Astrocyte of the hippocampus (primary cell): ENCODE data around the gene TMUB1.
"Not testable (repeated sequence)": the region's sequence is repeated elsewhere in the genome, so short reads cannot be mapped to it uniquely, and the experiment has no call there.

Experiments used
- DNase-seq: peaks from one replicate; pipeline ENCODE4 v3.0.0; 2011; ENCODE audit warnings: low read depth, low spot score

TMUB1 gene

GRCh38 chr7:151056666-151057505 is 26.4 kb downstream of the TMUB1 start:
- no peak for DNase-seq

- no peak for DNase-seq
Observed at GRCh38 chr7:151056283-151056665, 27.0 kb downstream of the TMUB1 start.

- DNase-seq, result no peak
Observed at GRCh38 chr7:151053751-151054150, 29.5 kb downstream of the TMUB1 start.

- no peak for DNase-seq
Observed at GRCh38 chr7:151053096-151053495, 30.2 kb downstream of the TMUB1 start.

- DNase-seq, result peak; percentile 91
Observed at GRCh38 chr7:151051108-151051507, 32.2 kb downstream of the TMUB1 start.

GRCh38 chr7:151048911-151049463 is 34.3 kb downstream of the TMUB1 start:
- DNase-seq, result no peak

GRCh38 chr7:151047976-151048815 is 35.1 kb downstream of the TMUB1 start, which contains the start of gene ASIC3:
TSS of gene ASIC3 (plus strand) at chr7:151048531. CDS start at chr7:151048886, 355 bp downstream.
- DNase-seq, result no peak

- DNase-seq, result peak; percentile 59
Observed at GRCh38 chr7:151046603-151047573, 36.4 kb downstream of the TMUB1 start.

GRCh38 chr7:151045967-151046366 is 37.3 kb downstream of the TMUB1 start:
- no peak for DNase-seq

GRCh38 chr7:151045262-151045661 is 38.0 kb downstream of the TMUB1 start:
- no peak for DNase-seq

GRCh38 chr7:151043959-151044358 is 39.3 kb downstream of the TMUB1 start:
- DNase-seq, result no peak

GRCh38 chr7:151043449-151043848 is 39.8 kb downstream of the TMUB1 start:
- DNase-seq, result not testable (repeated sequence)

GRCh38 chr7:151040616-151041375 is 42.5 kb downstream of the TMUB1 start:
- no peak for DNase-seq

- no peak for DNase-seq
Observed at GRCh38 chr7:151039850-151040548, 43.3 kb downstream of the TMUB1 start.

GRCh38 chr7:151038951-151039849 is 44.1 kb downstream of the TMUB1 start:
- peak; percentile 86 for DNase-seq

- no peak for DNase-seq
Observed at GRCh38 chr7:151035902-151036301, 47.4 kb downstream of the TMUB1 start.

GRCh38 chr7:151035026-151035717 is 48.1 kb downstream of the TMUB1 start:
- DNase-seq, result no peak
